Upper lobe of left lung (tissue), 6 donors: ENCODE results near the gene DNAJC1. TPM values are rescaled to one million over a fixed set of nuclear protein-coding genes. Genes with fewer than 3 reads are reported as not detected.

Experiments used
- ATAC-seq, 2 donors: fragments of 200-7000 bp; cut with Tn5 transposase; one replicate each; pipeline ENCODE4 v1.9.1; 2022; ENCODE audit warnings: mild to moderate bottlenecking in 2 of 2, moderate library complexity in 2 of 2; ENCODE audit not compliant: low FRiP score in 2 of 2
- DNase-seq, 2 donors: peaks; one replicate each; pipeline ENCODE4 v3.0.0-alpha.2; 2019 to 2020
- H3K27ac ChIP-seq, 4 donors: fragments of 200-600 bp; sonication (generic); one replicate each; pipeline ENCODE4 v1.5.1; 2016 to 2019
- H3K27me3 ChIP-seq, 4 donors: fragments of 200-600 bp; sonication (generic); one replicate each; pipeline ENCODE4 v1.5.1; 2017 to 2019
- H3K36me3 ChIP-seq, 4 donors: fragments of 200-600 bp; sonication (generic); one replicate each; pipeline ENCODE4 v1.5.1; 2016 to 2019
- H3K4me1 ChIP-seq, 4 donors: fragments of 200-600 bp; sonication (generic); one replicate each; pipeline ENCODE4 v1.5.1; 2018 to 2019
- H3K4me3 ChIP-seq, 4 donors: fragments of 200-600 bp; sonication (generic); one replicate each; pipeline ENCODE4 v1.5.1; 2017 to 2019; ENCODE audit warnings: mild to moderate bottlenecking in 2 of 4, moderate library complexity in 1 of 4
- H3K9me3 ChIP-seq, 4 donors: fragments of 200-600 bp; sonication (generic); one replicate each; pipeline ENCODE4 v1.5.1; 2018 to 2019
- EP300 ChIP-seq, 4 donors: sonication (generic); formaldehyde crosslinking; IDR thresholded peaks; one replicate each; pipeline ENCODE4 v1.5.1; 2017; ENCODE audit warnings: antibody characterized with exemption in 4 of 4, control low read depth in 2 of 4
- POLR2A ChIP-seq, 4 donors: fragments of 450-650 bp; IDR thresholded peaks; one replicate each; pipeline ENCODE4 v1.5.1; 2016 to 2017; ENCODE audit warnings: antibody characterized with exemption in 4 of 4, mild to moderate bottlenecking in 2 of 4
- POLR2AphosphoS5 ChIP-seq, 2 donors: sonication (generic); formaldehyde crosslinking; IDR thresholded peaks; one replicate each; pipeline ENCODE4 v1.5.1; 2017; ENCODE audit warnings: antibody characterized with exemption in 2 of 2
- WGBS, 2 donors: methylation state at CpG; one replicate each; pipeline ENCODE4 v1.1.5; 2017 to 2018; 5-methylcytosine and 5-hydroxymethylcytosine counted together
- total RNA-seq, 6 donors: library from RNA; depleted of rRNA in 4 of 6; stranded (reverse); fragments of >200 nt in 4 of 6; gene quantifications; one replicate each; pipeline versions ENCODE4 v1.1.0 to v1.2.1, GENCODE V29; 2016 to 2021
- TF ChIP-seq, protein P1 (sequence below), 6 experiments: fragments of 450-650 bp in 4 of 6; fragments of 200-600 bp in 2 of 6; sonication (generic) in 2 of 6; IDR thresholded peaks; one replicate each; pipeline ENCODE4 v1.5.1; 2016 to 2019; ENCODE audit warnings: antibody characterized with exemption in 6 of 6
- donor health status: DM: no; HTN: no; CAD: no; lungs with moderate emphysema.
- donor health status: DM: no; HTN: yes; CAD: no; lungs with severe emphysema.

DNAJC1 gene
- total RNA-seq, 6 donors from 2014 or later, result 30.8 to 106 (median 74.1) TPM

DNA sequence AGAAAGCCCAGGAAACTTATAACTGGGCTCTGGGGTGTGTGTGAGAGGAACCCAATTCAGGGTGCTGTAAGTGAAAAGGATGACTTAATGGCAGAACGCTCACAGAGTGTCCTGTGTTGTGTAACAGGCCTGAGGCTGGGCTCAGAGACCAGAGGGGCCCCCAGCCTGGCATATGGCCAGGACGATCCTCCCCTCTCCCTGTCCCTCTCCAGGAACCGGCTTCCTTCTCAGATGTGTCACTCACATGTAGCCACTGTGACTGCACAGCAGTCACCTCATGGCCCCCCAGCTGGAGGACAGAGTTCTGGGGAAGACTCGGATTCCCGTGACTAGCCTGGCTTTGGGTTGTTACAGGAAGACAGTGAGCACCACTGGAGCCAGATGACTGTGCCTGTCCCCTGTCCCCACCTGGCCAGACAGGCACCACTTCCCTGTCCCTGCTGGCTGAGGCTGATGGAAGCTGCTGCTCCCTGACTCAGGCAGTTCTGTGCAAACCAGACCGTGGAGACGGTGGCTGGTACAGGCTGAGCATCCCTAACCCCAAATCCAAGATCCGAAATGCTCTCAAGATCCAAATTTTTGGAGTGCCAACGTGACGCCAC is 249.0 kb downstream of the DNAJC1 start:
- Histone ChIP-seq H3K9me3 (no peaks in the 10 kb centered on the region), H3K4me1 (no peaks in the 10 kb centered on the region), H3K27ac (no peak overlapping the region), H3K27me3 (no peaks in the 10 kb centered on the region), H3K4me3 (no peak overlapping the region), H3K36me3 (peaks cover 4 to 47% (median 15%) of the 10 kb centered on the region in 4 donors)
- TF ChIP-seq POLR2A (IDR thresholded peaks at IDR 0.05), result no peak
- DNase-seq, result no peak
- peak in 1 of 2 donors; percentile 13 for ATAC-seq
- WGBS, 2 donors, result 78 to 82% methylated on average over 8 to 10 of the region's 10 CpGs

DNA sequence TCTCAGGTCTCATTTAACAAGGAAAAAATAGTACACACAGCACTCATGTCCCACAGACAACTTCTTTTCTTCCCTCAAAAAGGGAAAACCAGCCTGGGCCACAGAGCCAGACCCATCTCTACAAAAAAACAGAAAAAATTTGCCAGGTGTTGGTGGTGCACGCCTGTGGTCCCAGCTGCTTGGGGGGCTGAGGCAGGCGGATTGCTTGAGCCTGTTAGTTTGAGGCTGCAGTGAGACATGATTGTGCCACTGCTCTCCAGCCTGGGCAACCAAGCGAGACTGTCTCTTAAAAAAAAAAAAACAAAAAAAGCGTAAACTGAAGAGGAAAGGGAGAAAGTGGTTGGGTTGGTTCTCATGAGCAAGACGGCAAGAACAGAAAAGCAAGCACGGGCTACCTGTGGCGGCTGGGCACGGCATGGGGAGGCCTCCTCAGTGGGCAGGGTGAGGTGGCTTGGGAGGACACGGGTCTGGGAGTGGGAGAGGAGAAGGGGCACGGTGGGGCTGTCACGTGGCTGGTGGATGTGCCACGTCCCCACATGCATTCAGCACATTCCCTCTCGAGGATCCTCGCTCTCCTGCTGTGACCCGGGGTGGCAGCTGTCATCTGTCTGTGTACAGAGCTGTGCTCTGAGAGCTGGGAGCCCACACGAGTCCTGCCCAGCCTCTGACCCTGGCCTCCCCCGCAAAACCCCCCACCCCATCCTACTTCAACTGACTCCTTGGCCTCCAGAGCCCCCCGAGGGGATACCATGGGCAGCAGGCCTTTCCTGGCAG is 249.8 kb downstream of the DNAJC1 start:
- 82 to 87% methylated on average over 15 to 18 of the region's 18 CpGs for WGBS, 2 donors
- Histone ChIP-seq H3K9me3 (no peaks in the 10 kb centered on the region), H3K27me3 (no peaks in the 10 kb centered on the region), H3K4me1 (no peaks in the 10 kb centered on the region), H3K27ac (no peak overlapping the region), H3K36me3 (peaks cover 4 to 39% (median 11%) of the 10 kb centered on the region in 4 donors), H3K4me3 (no peak overlapping the region)
- DNase-seq (no peak), ATAC-seq (no peak)
- TF ChIP-seq, protein P1, sequence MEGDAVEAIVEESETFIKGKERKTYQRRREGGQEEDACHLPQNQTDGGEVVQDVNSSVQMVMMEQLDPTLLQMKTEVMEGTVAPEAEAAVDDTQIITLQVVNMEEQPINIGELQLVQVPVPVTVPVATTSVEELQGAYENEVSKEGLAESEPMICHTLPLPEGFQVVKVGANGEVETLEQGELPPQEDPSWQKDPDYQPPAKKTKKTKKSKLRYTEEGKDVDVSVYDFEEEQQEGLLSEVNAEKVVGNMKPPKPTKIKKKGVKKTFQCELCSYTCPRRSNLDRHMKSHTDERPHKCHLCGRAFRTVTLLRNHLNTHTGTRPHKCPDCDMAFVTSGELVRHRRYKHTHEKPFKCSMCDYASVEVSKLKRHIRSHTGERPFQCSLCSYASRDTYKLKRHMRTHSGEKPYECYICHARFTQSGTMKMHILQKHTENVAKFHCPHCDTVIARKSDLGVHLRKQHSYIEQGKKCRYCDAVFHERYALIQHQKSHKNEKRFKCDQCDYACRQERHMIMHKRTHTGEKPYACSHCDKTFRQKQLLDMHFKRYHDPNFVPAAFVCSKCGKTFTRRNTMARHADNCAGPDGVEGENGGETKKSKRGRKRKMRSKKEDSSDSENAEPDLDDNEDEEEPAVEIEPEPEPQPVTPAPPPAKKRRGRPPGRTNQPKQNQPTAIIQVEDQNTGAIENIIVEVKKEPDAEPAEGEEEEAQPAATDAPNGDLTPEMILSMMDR (IDR thresholded peaks at IDR 0.05), result no peak
- TF ChIP-seq EP300 (IDR thresholded peaks at IDR 0.05) (no peak), POLR2AphosphoS5 (IDR thresholded peaks at IDR 0.05) (no peak), POLR2A (IDR thresholded peaks at IDR 0.05) (no peak)

DNA sequence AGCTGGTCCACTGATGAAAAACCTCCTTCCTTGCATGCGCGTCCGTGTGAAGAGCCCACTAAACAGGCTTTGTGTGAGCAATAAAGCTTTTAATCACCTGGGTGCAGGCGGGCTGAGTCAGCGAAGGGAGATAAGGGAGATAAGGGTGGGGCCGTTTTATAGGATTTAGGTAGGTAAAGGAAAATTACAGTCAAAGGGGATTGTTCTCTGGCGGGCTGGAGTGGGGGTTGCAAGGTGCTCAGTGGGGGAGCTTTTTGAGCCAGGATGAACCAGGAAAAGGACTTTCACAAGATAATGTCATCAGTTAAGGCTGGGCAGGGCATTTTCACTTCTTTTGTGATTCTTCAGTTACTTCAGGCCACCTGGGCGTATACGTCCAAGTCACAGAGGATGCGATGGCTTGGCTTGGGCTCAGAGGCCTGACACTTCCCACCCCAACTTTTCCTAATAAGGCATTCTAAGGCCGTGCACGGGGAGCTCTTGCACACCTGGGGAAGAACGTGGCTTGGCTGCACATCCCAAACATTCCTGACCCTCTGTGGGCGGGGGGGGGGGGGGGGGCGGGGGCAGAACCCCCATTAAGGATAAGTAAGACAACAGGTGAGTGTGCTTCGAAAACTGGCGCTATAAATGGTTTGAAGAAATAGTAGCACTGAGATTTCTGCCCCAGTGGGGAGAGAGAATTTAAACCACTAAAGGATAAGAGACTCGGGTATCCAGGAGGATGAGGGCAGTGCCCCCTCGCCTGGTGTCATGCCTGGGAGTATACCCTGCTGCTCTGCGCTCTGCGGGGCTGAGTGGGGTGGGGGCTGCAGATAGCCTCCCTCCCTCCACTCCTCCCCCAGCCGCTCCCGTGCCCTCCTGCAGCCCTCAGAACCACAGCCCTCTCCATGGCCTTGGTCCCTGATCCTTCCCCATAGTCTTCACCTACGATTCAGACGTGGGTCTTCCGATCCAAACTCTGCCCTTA is 251.9 kb downstream of the DNAJC1 start:
- H3K27me3 ChIP-seq, result no peaks in the 10 kb centered on the region
- no peak for TF ChIP-seq POLR2AphosphoS5 (IDR thresholded peaks at IDR 0.05)
- no peaks in the 10 kb centered on the region for H3K9me3 ChIP-seq
- H3K27ac ChIP-seq, result no peak overlapping the region
- peaks cover 0 to 21% (median 5%) of the 10 kb centered on the region in 4 donors for H3K36me3 ChIP-seq
- H3K4me3 ChIP-seq, result no peak overlapping the region
- no peak for ATAC-seq
- no peaks in the 10 kb centered on the region for H3K4me1 ChIP-seq
- DNase-seq, result no peak
- WGBS, 2 donors, result 83 to 89% methylated on average over 23 to 25 of the region's 26 CpGs

DNA sequence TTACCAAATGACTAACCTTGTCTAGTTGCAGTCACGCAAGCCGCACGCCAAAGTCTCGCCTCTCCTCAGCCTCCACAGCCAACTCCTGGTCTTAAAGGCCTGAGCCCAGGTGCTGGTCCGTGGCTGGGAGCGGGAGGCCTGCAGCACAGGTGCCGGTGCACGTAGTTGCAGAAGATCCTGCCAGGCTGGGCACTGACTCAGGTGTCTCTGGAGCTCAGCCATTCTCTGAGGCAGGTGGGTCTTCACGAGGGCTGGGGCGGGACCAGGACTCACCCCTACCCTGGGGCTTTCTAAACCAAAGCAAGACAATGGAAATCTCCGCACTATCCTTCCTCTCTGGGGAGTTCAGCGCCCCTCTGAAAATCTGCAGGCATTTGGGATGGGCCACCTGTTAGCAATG is 253.1 kb downstream of the DNAJC1 start:
- no peaks in the 10 kb centered on the region for H3K9me3 ChIP-seq
- no peak overlapping the region for H3K27ac ChIP-seq
- TF ChIP-seq EP300 (IDR thresholded peaks at IDR 0.05), result no peak
- H3K4me1 ChIP-seq, result no peaks in the 10 kb centered on the region
- DNase-seq, result no peak
- peaks cover 0 to 17% (median 2%) of the 10 kb centered on the region in 4 donors for H3K36me3 ChIP-seq
- 92 to 99% methylated on average over 4 to 11 of the region's 12 CpGs for WGBS, 2 donors
- ATAC-seq, result no peak
- H3K27me3 ChIP-seq, result no peaks in the 10 kb centered on the region
- no peak overlapping the region for H3K4me3 ChIP-seq

DNA sequence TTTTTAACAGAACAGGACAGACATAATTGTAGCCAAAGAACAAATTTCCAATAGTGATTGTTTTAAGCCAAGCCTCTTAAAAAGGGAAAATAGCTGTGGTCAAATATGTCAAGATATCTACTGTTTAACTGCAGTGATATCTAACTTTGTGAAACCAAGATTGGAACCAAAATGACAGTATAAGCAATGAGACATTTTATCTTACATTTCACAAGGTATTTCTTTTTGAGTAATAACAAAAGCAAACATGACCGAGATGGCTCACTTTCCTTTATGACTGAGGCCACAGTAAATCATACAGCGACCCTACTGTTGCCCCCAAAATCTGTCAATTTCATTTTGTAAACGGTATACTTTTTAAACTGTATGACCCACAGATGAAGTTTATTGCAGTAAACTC is 253.7 kb downstream of the DNAJC1 start:
- TF ChIP-seq, protein P1 (IDR thresholded peaks at IDR 0.05), result no peak
- TF ChIP-seq POLR2A (IDR thresholded peaks at IDR 0.05) (no peak), EP300 (IDR thresholded peaks at IDR 0.05) (no peak), POLR2AphosphoS5 (IDR thresholded peaks at IDR 0.05) (no peak)
- WGBS, 2 donors, result 71 to 74% methylated on average over 3 of the region's 3 CpGs
- Histone ChIP-seq H3K4me3 (no peak overlapping the region), H3K4me1 (no peaks in the 10 kb centered on the region), H3K27me3 (no peaks in the 10 kb centered on the region), H3K9me3 (no peaks in the 10 kb centered on the region), H3K27ac (no peak overlapping the region), H3K36me3 (peaks cover 0 to 13% (median 2%) of the 10 kb centered on the region in 4 donors)
- no peak for ATAC-seq
- no peak for DNase-seq

DNA sequence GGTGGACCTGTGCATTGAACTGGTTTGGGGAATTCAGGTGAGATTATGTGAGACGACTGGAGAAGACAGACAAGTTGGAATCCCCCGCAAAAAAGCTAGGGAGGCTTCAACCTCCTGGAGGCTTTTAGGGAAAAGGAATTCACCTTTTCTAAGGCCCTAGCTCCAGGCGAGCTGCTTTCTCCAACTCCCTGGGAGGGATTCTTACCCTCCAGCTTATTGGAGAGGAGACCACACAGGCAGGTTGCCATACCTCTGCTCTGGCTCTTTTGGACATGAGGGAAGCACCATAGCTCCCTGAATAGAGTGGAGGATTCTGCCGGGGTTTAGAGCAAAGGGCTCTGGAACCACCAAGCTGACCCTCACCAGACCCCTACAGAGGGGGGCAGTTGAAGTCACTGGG is 255.7 kb downstream of the DNAJC1 start:
- no peaks in the 10 kb centered on the region for H3K27me3 ChIP-seq
- DNase-seq, result no peak

More for the DNA sequence above, 255.7 kb downstream of the DNAJC1 start:
- H3K4me1 ChIP-seq, result no peaks in the 10 kb centered on the region
- TF ChIP-seq, protein P1 (IDR thresholded peaks at IDR 0.05), result no peak
- TF ChIP-seq EP300 (IDR thresholded peaks at IDR 0.05) (no peak), POLR2AphosphoS5 (IDR thresholded peaks at IDR 0.05) (no peak), POLR2A (IDR thresholded peaks at IDR 0.05) (no peak)
- peak in 1 of 2 donors; percentile 21 for ATAC-seq
- no peak overlapping the region for H3K27ac ChIP-seq
- H3K9me3 ChIP-seq, result no peaks in the 10 kb centered on the region
- no peak overlapping the region for H3K4me3 ChIP-seq
- 90 to 98% methylated on average over 4 of the region's 4 CpGs for WGBS, 2 donors
- H3K36me3 ChIP-seq, result peaks cover 0 to 25% (median 12%) of the 10 kb centered on the region in 4 donors
